Peyer's patch (tissue), 4 donors: ENCODE results near the gene SHKBP1.

Source experiments
- CTCF ChIP-seq, 6 experiments: fragments of 450-650 bp in 4 of 6; fragments of 200-600 bp in 2 of 6; sonication (generic) in 1 of 6; IDR thresholded peaks; one replicate each; pipeline ENCODE4 v1.5.1; 2017 to 2019; ENCODE audit warnings: antibody characterized with exemption in 6 of 6, mild to moderate bottlenecking in 3 of 6, moderate library complexity in 1 of 6
- POLR2A ChIP-seq, 2 donors: fragments of 450-650 bp; IDR thresholded peaks; one replicate each; pipeline ENCODE4 v1.5.1; 2017; ENCODE audit warnings: antibody characterized with exemption in 2 of 2, mild to moderate bottlenecking in 2 of 2, moderate library complexity in 2 of 2

GRCh38 chr19:40588926-40589569, 12.4 kb downstream of the SHKBP1 start:
- no peak for TF ChIP-seq CTCF (IDR thresholded peaks at IDR 0.05)
- no peak for TF ChIP-seq POLR2A (IDR thresholded peaks at IDR 0.05)
